ENCODE measurements around the gene METTL2A.
"Not testable (repeated sequence)": the region's sequence is repeated elsewhere in the genome, so short reads cannot be mapped to it uniquely, and the experiment has no call there.

The METTL2A gene

DNA sequence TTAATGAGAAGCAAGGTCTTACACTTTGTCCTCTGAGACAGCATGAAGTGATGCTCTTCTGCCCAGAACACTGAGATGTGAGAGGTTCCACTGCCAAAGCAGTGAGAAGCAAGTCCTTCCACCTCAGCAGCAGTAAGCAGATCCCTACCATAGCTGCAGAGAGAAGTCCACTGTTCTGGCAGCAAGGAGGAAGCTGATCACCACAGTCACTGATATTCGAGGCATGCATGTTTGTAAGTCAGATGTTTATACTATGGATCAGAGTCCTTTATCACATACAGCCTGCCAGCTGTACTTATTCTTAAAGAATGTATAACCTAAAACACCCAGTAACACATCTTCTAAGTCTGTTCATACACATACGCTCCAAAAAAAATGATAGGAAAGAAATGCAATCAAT lies 18.2 kb upstream of the METTL2A start:
- no peak for TF ChIP-seq CTCF (conservative IDR thresholded peaks at IDR 0.05; ENCODE audit: low read length)
- H3K4me3 ChIP-seq (ENCODE audit: low read length): no peak overlapping the region
- no peak for DNase-seq (ENCODE audit: low read depth)

GRCh38 chr17:62413090-62413489 lies 10.6 kb upstream of the METTL2A start:
- DNase-seq (ENCODE audit: low read depth): not testable (repeated sequence)

GRCh38 chr17:62426214-62426613 lies 2.5 kb downstream of the METTL2A start:
- not testable (repeated sequence) for DNase-seq (ENCODE audit: low read depth); H3K4me3 ChIP-seq (ENCODE audit: low read length)

More at GRCh38 chr17:62413090-62413489, 10.6 kb upstream of the METTL2A start:
- not testable (repeated sequence) for H3K4me3 ChIP-seq (ENCODE audit: low read length)

DNA sequence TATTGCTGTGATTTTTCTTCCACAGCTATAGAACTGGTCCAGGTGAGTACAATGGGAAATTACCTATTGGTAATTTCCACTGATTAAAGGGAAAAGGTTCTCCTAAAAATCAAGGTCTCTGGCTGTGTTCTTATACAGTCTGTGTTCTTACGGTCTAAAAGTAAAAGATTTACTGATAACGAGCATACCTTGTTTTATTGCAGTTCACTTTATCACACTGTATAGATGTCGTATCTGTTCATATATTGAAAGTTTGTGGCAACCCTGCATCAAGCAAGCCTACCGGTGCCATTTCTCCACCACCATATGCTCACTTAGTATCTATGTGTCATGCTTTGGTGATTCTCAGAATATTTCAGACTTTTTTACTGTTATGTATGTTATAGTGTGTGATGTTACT lies 11.6 kb downstream of the METTL2A start:
- H3K4me3 ChIP-seq (ENCODE audit: low read length); DNase-seq (ENCODE audit: low read depth): not testable (repeated sequence)

DNA sequence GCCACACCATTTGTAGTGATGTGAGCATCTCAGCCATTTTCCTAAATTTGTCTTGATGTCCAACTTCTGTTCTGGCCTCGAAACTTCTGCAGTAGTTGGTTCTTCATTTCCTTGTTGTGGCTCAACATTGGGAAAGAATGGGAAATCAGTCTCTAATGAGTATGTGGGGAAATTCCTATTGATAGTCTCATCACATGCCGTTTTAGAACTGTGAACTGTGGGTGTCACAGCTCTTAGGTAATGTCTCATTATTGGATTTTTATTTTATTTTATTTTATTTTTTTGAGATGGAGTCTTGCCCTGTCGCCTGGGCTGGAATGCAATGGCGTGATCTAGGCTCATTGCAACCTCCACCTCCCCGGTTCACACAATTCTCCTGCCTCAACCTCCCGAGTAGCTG lies 17.5 kb downstream of the METTL2A start:
- DNase-seq (ENCODE audit: low read depth): not testable (repeated sequence)

GRCh38 chr17:62444063-62444462 lies 20.4 kb downstream of the METTL2A start:
- TF ChIP-seq CTCF (conservative IDR thresholded peaks at IDR 0.05; ENCODE audit: low read length): no peak
- H3K4me3 ChIP-seq (ENCODE audit: low read length): no peak overlapping the region
- DNase-seq (ENCODE audit: low read depth): no peak

More for the DNA sequence above, 17.5 kb downstream of the METTL2A start:
- H3K4me3 ChIP-seq (ENCODE audit: low read length): not testable (repeated sequence)

GRCh38 chr17:62445791-62446190 lies 22.1 kb downstream of the METTL2A start:
- DNase-seq (ENCODE audit: low read depth): not testable (repeated sequence)

DNA sequence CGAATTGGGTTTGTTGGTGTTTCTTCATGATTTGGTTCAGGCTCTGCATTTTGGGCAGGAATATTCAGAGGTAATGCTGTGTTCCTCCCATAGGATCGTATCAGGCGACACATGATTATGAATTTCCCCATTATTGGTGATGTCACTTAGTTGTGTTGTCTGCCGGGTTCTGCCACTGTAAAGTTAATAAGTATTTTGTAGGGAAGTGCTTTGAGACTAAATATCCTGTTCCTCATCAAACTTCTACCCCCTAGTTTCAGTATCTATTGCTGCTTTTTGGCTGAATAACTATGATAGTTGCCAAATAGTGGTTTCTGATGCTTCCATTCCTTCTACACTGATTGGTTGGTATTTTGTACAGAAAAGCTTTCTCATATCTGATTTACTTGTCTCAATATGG lies 28.5 kb downstream of the METTL2A start:
- not testable (repeated sequence) for H3K4me3 ChIP-seq (ENCODE audit: low read length); DNase-seq (ENCODE audit: low read depth)

More at GRCh38 chr17:62445791-62446190, 22.1 kb downstream of the METTL2A start:
- not testable (repeated sequence) for H3K4me3 ChIP-seq (ENCODE audit: low read length)

DNA sequence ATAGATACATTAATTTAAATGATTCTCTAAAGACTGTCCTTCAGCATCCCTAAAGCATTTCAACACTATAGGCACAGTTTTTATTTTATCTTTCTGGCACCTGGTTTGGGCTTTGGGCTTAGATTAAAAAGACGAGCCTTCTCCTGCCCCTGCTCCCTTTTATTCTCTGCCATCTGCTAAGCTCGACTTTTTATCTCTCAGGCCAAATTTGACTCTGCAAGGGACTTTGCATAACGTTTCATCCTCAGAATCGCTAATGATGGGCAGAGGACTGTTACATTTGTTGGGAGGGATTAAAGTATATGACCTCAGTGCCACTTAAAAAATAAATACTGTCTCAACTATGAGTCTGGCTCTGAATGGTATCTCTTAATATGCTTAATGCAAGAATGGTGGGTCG lies 29.3 kb downstream of the METTL2A start:
- not testable (repeated sequence) for H3K4me3 ChIP-seq (ENCODE audit: low read length)

DNA sequence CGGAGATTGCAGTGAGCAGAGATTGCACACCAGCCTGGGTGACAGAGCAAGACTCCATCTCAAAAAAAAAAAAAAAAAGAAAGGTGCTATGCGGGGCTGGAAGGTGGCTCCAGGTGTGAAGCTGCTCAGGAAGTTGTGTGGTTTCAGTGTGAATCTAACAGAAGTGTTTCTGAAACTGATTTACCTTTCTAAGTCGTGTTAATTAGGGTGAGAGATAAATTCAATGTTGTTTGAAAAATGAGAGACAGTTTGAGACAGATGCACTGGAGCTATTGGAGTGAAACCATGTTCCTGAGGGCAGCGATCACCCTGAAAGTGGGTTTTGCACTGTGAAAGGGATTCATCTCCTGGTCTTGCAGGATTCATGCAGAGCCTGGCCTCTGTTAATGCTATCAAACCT lies 30.0 kb downstream of the METTL2A start:
- not testable (repeated sequence) for DNase-seq (ENCODE audit: low read depth); H3K4me3 ChIP-seq (ENCODE audit: low read length)

More for the DNA sequence above, 29.3 kb downstream of the METTL2A start:
- not testable (repeated sequence) for DNase-seq (ENCODE audit: low read depth)

GRCh38 chr17:62454111-62454510 lies 30.4 kb downstream of the METTL2A start:
- H3K4me3 ChIP-seq (ENCODE audit: low read length); DNase-seq (ENCODE audit: low read depth): not testable (repeated sequence)

DNA sequence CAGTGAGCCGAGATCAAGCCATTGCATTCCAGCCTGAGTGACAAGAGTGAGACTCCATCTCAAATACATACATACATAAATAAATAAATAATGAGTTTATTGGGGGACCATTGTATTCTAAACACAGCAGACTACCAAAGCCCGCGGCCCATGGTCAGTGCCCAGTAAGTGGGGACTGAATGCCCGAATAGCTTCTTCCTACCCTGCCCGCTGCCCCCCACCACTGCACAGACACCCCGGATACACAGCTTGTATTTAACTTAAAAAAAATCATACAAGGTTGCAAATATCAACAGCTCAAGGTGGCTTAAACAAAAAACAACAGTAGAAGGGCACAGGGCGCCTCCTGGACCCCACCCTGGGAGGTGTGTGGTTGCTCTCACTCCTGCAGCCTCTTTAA lies 32.3 kb downstream of the METTL2A start:
- DNase-seq (ENCODE audit: low read depth): no peak
- no peak overlapping the region for H3K4me3 ChIP-seq (ENCODE audit: low read length)

GRCh38 chr17:62458483-62458882 lies 34.8 kb downstream of the METTL2A start:
- not testable (repeated sequence) for DNase-seq (ENCODE audit: low read depth); H3K4me3 ChIP-seq (ENCODE audit: low read length)

More for the DNA sequence above, 32.3 kb downstream of the METTL2A start:
- TF ChIP-seq CTCF (conservative IDR thresholded peaks at IDR 0.05; ENCODE audit: low read length): no peak

- not testable (repeated sequence) for DNase-seq (ENCODE audit: low read depth); H3K4me3 ChIP-seq (ENCODE audit: low read length)
Observed at GRCh38 chr17:62464422-62464821, 40.7 kb downstream of the METTL2A start.

DNA sequence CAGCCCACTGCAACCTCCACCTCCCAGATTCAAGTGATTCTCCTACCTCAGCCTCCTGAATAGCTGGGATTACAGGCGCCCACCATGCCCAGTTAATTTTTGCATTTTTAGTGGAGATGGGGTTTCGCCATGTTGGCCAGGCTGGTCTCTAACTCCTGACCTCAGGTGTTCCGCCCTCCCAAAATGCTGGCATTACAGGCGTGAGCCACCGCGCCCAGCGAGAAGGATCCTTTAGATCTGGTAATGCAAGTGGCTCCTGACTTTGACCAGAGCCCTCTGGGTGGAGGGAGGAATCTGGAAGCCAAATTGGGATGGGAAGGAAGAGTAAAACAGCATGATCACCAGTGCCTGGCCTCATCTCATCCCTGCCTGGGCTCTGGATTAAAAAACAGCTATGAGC lies 41.6 kb downstream of the METTL2A start:
- DNase-seq (ENCODE audit: low read depth); H3K4me3 ChIP-seq (ENCODE audit: low read length): not testable (repeated sequence)

DNA sequence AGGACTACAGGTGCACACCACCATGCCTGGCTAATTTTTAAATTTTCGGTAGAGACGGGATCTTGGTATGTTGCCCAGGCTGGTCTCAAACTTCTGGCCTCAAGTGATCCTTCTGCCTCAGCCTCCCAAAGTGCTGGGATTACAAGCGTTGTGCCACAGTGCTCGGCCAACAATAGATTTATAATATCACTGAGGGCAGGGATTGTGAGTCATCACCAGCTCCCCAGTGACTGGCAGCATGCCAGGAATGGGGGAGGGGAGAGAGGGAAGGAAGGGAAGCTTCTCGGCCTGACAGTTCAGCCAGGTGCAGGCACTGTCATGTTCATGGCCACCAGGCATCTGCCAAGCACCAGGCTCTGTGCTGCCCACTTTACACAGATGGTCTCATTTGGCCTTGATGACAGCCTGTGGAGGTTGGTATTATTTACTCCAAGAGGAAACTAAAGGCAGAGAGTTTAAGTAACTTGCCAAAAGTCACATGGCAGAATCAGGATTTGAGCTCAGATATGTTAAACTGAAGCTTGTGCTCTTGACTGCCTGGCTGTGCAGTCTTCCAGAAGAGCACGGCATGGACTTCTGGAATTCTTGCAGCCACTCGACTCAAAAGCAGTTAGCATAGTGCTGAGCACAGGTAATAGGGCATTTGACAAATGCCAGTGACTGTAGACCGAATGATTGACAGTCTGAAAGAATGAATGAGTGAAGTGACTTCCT lies 47.1 kb downstream of the METTL2A start:
- not testable (repeated sequence) for H3K4me3 ChIP-seq (ENCODE audit: low read length)
- peak; percentile 41 for DNase-seq (ENCODE audit: low read depth)

DNA sequence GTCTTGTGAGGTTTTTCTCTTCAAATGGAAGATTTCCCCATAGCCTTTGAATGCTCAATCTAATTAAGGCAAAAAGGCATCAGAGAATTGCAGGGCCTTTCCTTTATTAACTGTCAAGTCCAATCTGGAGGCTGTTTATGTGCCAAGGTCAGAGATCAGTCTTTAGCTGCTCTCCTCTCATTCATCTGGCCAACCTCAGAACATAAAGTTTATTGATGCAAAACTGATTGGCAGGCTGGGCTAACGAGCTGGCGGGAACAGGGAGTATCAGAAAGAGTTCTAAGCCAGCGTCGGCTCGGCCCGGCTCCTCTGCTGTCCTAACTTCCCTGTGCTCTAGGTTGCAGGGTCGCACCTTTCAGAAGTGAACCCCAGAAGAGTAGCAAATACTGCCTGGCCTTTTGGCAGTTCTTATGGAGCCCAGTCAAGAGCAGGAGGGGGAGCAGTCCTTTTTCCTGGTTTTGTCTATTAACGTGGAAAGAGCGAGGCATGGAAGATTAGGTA lies 47.7 kb downstream of the METTL2A start:
- not testable (repeated sequence) for H3K4me3 ChIP-seq (ENCODE audit: low read length); DNase-seq (ENCODE audit: low read depth)

Data from AG10803 (cell line).